Neural cell (in vitro differentiated cells): Measurements from ENCODE around the gene SH3RF3. TPM values are rescaled to one million over a fixed set of nuclear protein-coding genes. Genes with fewer than 3 reads are reported as not detected.

Experiments
- H2AFZ ChIP-seq: fragments of 200-600, 300-800 bp; sonication (generic), shearing (Covaris generic); 2 replicates; pipeline ENCODE4 v1.6.0; 2014; ENCODE audit warnings: low read depth, mild to moderate bottlenecking, antibody characterized with exemption, low read length, moderate library complexity
- H3F3A ChIP-seq: fragments of 200-600 bp; shearing (Covaris generic); 2 replicates; pipeline ENCODE4 v1.6.1; 2016; ENCODE audit warnings: mild to moderate bottlenecking, moderate library complexity, mixed read lengths, antibody characterized with exemption, low read length; ENCODE audit not compliant: insufficient read depth, poor library complexity, severe bottlenecking
- H3K27ac ChIP-seq: fragments of 200-600, 300-800 bp; sonication (generic), shearing (Covaris generic); 2 replicates; pipeline ENCODE4 v1.5.1; 2014; ENCODE audit warnings: mild to moderate bottlenecking, low read length, moderate library complexity
- H3K27me3 ChIP-seq: fragments of 300-800, 200-600 bp; sonication (generic), shearing (Covaris generic); 2 replicates; pipeline ENCODE4 v1.6.0; 2014; ENCODE audit warnings: mild to moderate bottlenecking, low read depth, low read length, moderate library complexity; ENCODE audit not compliant: insufficient read depth
- H3K36me3 ChIP-seq: fragments of 300-800, 200-600 bp; sonication (generic), shearing (Covaris generic); 2 replicates; pipeline ENCODE4 v1.5.1; 2014; ENCODE audit warnings: mild to moderate bottlenecking, antibody characterized with exemption, low read length, moderate library complexity; ENCODE audit not compliant: insufficient read depth
- H3K4me2 ChIP-seq: fragments of 300-800, 200-600 bp; sonication (generic), shearing (Covaris generic); 2 replicates; pipeline ENCODE4 v1.6.0; 2014; ENCODE audit warnings: mild to moderate bottlenecking, low read length
- H3K4me3 ChIP-seq: fragments of 300-800, 200-600 bp; sonication (generic), shearing (Covaris generic); 2 replicates; pipeline ENCODE4 v1.5.1; 2014; ENCODE audit warnings: mild to moderate bottlenecking, low read length, moderate library complexity
- H3K79me2 ChIP-seq: fragments of 200-600 bp; shearing (Covaris generic); replicated peaks from 2 replicates; pipeline ENCODE4 v1.6.0; 2014; ENCODE audit warnings: mild to moderate bottlenecking, low read length, moderate library complexity; ENCODE audit not compliant: insufficient read depth
- H3K9ac ChIP-seq: fragments of 300-800, 200-600 bp; sonication (generic), shearing (Covaris generic); 2 replicates; pipeline ENCODE4 v1.6.1; 2016; ENCODE audit warnings: mild to moderate bottlenecking, low read length, mixed read lengths
- H3K9me2 ChIP-seq: fragments of 200-600 bp; shearing (Covaris generic); 2 replicates; pipeline ENCODE4 v1.6.1; 2016; ENCODE audit warnings: mild to moderate bottlenecking, low read length, mixed read lengths; ENCODE audit not compliant: insufficient read depth
- H3K9me3 ChIP-seq: fragments of 200-600, 300-800 bp; sonication (generic), shearing (Covaris generic); 2 replicates; pipeline ENCODE4 v1.6.1; 2016; ENCODE audit warnings: mild to moderate bottlenecking, mixed run types, low read length, moderate library complexity, mixed read lengths
- H4K20me1 ChIP-seq: fragments of 200-600 bp; shearing (Covaris generic); 2 replicates; pipeline ENCODE4 v1.6.1; 2016; ENCODE audit warnings: mild to moderate bottlenecking, mixed run types; ENCODE audit not compliant: insufficient read depth
- EP300 ChIP-seq: fragments of 450-650 bp; conservative IDR thresholded peaks from 2 replicates; pipeline ENCODE4 v1.6.1; 2014; ENCODE audit warnings: antibody characterized with exemption, mild to moderate bottlenecking, moderate library complexity; ENCODE audit not compliant: poor library complexity, severe bottlenecking
- EZH2 ChIP-seq: fragments of 200-600, 300-800 bp; shearing (Covaris generic), sonication (generic); IDR thresholded peaks from 2 replicates; pipeline ENCODE4 v1.6.1; 2014; ENCODE audit warnings: antibody characterized with exemption, low read length, borderline replicate concordance, mild to moderate bottlenecking; ENCODE audit not compliant: insufficient read depth, poor library complexity, severe bottlenecking
- MXI1 ChIP-seq: fragments of 450-650 bp; conservative IDR thresholded peaks from 2 replicates; pipeline ENCODE4 v1.6.1; 2014; ENCODE audit warnings: antibody characterized with exemption, mild to moderate bottlenecking; ENCODE audit not compliant: poor library complexity, severe bottlenecking
- POLR2AphosphoS5 ChIP-seq: IDR thresholded peaks from 2 replicates; pipeline ENCODE4 v1.6.1; 2012
- RAD21 ChIP-seq: fragments of 450-650 bp; conservative IDR thresholded peaks from 2 replicates; pipeline ENCODE4 v1.6.1; 2014; ENCODE audit warnings: antibody characterized with exemption, mild to moderate bottlenecking, moderate library complexity
- SMC3 ChIP-seq: fragments of 450-650 bp; conservative IDR thresholded peaks from 2 replicates; pipeline ENCODE4 v1.6.1; 2014; ENCODE audit warnings: antibody characterized with exemption, mild to moderate bottlenecking, moderate library complexity; ENCODE audit not compliant: poor library complexity
- TAF1 ChIP-seq: IDR thresholded peaks from 2 replicates; pipeline ENCODE4 v1.6.1; 2012; ENCODE audit warnings: low read depth
- polyA plus RNA-seq: library from polyadenylated mRNA; depleted of rRNA; stranded (reverse); fragments of >200 nt; gene quantifications from 2 replicates; pipeline ENCODE4 v1.2.3, GENCODE V29; 2014
- TF ChIP-seq, protein P1 (sequence below): IDR thresholded peaks from 2 replicates; pipeline ENCODE4 v1.6.1; 2012; ENCODE audit warnings: borderline replicate concordance
- TF ChIP-seq, protein P2 (sequence below): fragments of 450-650 bp; IDR thresholded peaks from 2 replicates; pipeline ENCODE4 v1.5.1; 2014; ENCODE audit warnings: antibody characterized with exemption, mild to moderate bottlenecking, moderate library complexity; ENCODE audit not compliant: poor library complexity, severe bottlenecking

Gene SH3RF3
- polyA plus RNA-seq, 1 donor from 2014 or later = 0.53 TPM

DNA sequence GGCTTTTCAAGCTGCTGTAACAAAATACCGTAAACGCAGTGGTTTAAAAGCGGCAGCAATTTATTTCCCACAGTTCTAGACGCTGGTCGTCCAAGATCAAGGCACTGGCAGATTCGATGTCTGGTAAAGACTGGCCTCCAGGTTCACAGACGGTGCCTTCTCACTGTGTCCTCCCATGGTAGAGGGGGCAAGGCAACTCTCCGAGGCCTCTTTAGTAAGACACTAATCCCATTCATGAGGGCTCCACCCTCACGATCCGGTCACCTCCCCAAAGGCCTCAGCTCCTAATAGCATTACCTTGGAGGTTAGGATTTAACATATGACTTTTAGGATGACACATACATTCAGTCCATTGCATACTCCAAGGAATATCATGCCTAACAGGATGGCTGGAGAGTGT lies 117.2 kb downstream of the SH3RF3 start:
- TF ChIP-seq EZH2 = no peak
- TF ChIP-seq, protein P1, sequence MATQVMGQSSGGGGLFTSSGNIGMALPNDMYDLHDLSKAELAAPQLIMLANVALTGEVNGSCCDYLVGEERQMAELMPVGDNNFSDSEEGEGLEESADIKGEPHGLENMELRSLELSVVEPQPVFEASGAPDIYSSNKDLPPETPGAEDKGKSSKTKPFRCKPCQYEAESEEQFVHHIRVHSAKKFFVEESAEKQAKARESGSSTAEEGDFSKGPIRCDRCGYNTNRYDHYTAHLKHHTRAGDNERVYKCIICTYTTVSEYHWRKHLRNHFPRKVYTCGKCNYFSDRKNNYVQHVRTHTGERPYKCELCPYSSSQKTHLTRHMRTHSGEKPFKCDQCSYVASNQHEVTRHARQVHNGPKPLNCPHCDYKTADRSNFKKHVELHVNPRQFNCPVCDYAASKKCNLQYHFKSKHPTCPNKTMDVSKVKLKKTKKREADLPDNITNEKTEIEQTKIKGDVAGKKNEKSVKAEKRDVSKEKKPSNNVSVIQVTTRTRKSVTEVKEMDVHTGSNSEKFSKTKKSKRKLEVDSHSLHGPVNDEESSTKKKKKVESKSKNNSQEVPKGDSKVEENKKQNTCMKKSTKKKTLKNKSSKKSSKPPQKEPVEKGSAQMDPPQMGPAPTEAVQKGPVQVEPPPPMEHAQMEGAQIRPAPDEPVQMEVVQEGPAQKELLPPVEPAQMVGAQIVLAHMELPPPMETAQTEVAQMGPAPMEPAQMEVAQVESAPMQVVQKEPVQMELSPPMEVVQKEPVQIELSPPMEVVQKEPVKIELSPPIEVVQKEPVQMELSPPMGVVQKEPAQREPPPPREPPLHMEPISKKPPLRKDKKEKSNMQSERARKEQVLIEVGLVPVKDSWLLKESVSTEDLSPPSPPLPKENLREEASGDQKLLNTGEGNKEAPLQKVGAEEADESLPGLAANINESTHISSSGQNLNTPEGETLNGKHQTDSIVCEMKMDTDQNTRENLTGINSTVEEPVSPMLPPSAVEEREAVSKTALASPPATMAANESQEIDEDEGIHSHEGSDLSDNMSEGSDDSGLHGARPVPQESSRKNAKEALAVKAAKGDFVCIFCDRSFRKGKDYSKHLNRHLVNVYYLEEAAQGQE = no peak
- TF ChIP-seq POLR2AphosphoS5 = no peak
- no peak for TF ChIP-seq EP300
- TF ChIP-seq, protein P2, sequence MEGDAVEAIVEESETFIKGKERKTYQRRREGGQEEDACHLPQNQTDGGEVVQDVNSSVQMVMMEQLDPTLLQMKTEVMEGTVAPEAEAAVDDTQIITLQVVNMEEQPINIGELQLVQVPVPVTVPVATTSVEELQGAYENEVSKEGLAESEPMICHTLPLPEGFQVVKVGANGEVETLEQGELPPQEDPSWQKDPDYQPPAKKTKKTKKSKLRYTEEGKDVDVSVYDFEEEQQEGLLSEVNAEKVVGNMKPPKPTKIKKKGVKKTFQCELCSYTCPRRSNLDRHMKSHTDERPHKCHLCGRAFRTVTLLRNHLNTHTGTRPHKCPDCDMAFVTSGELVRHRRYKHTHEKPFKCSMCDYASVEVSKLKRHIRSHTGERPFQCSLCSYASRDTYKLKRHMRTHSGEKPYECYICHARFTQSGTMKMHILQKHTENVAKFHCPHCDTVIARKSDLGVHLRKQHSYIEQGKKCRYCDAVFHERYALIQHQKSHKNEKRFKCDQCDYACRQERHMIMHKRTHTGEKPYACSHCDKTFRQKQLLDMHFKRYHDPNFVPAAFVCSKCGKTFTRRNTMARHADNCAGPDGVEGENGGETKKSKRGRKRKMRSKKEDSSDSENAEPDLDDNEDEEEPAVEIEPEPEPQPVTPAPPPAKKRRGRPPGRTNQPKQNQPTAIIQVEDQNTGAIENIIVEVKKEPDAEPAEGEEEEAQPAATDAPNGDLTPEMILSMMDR = no peak
- Histone ChIP-seq H2AFZ (no peak overlapping the region), H3K27me3 (no peaks in the 10 kb centered on the region), H3K4me3 (no peak overlapping the region), H3K9me2 (no peaks in the 10 kb centered on the region), H3K36me3 (no peaks in the 10 kb centered on the region), H3K27ac (no peak overlapping the region), H3K4me2 (no peak overlapping the region), H3K9ac (no peak overlapping the region), H4K20me1 (no peaks in the 10 kb centered on the region), H3K79me2 (no peaks in the 10 kb centered on the region), H3F3A (no peaks in the 10 kb centered on the region), H3K9me3 (no peaks in the 10 kb centered on the region)

DNA sequence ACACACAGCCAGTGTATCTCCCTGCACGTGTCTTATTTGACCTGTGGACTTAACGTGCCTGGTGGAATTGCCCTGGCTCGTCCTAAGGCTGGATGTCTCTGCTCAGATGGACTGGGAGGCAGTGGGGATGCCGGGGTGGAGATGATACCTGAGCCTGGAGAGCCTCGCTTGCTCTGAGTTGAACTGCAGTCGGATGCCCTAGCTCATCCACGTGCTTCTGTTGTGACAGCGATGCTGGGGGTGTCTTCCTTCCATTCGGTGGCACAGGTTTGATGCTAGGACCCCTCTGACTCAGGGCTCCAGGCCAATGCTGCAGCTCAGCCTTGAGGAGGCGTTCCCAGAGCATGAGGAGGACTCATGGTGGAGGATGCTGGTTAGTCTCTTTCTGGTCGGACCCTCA lies 117.6 kb downstream of the SH3RF3 start:
- Histone ChIP-seq H3K9ac (no peak overlapping the region), H3K36me3 (no peaks in the 10 kb centered on the region), H3F3A (no peaks in the 10 kb centered on the region), H3K27ac (no peak overlapping the region), H4K20me1 (no peaks in the 10 kb centered on the region), H2AFZ (no peak overlapping the region), H3K9me3 (no peaks in the 10 kb centered on the region), H3K79me2 (no peaks in the 10 kb centered on the region), H3K9me2 (no peaks in the 10 kb centered on the region), H3K4me2 (no peak overlapping the region), H3K4me3 (no peak overlapping the region), H3K27me3 (no peaks in the 10 kb centered on the region)
- TF ChIP-seq RAD21 (no peak), EZH2 (no peak), TAF1 (no peak), EP300 (no peak), SMC3 (no peak), POLR2AphosphoS5 (no peak), MXI1 (no peak)
- TF ChIP-seq, protein P1 = no peak
- TF ChIP-seq, protein P2 = no peak
